GM19099 (cell line): Measurements from ENCODE around the gene BTD.

Experiments used
- POLR2A ChIP-seq: IDR thresholded peaks from 3 replicates; pipeline ENCODE4 v1.6.1; 2011; ENCODE audit warnings: low read depth; ENCODE audit not compliant: insufficient read length; ENCODE audit errors: extremely low read depth

The BTD gene

GRCh38 chr3:15682561-15683185 lies 81.1 kb downstream of the BTD start:
- no peak for TF ChIP-seq POLR2A

DNA sequence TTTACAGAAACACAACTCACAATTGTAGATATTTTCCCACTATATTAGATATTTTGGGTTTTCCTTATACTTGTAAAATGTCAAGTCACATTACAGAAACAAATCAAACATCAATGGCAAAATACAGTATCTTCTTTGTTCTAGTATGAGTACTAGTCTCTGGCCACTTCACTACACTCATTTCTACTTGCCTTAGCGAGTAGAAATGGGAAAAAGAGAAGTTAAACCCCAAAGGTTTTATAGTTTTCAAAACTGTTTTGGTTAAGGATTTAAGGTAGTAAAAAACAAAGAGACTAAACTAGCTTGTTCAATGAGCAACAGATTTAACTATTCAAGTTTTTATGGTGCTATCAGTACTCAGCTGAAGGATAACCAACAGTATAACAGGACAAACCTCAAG lies 81.7 kb downstream of the BTD start:
- TF ChIP-seq POLR2A, result no peak

GRCh38 chr3:15685927-15686326 lies 84.4 kb downstream of the BTD start:
- no peak for TF ChIP-seq POLR2A

DNA sequence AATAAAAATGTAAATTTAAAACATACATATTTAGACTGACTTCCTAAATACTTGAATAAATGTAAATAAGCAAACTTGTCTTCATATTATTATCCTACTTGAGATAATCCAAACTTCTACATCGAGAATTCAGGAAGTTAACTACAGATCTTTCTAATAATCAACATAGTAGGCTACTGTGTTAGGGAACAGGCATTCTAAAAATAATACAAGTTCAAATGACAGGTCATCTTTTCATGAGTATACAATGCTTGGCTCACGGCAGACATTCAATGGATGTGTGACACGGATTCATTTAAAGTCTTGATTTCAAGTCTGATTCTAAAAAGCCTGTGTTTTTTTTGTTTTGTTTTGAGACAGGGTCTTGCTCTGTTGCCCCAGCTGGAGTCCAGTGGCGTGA lies 88.7 kb downstream of the BTD start:
- TF ChIP-seq POLR2A, result no peak

DNA sequence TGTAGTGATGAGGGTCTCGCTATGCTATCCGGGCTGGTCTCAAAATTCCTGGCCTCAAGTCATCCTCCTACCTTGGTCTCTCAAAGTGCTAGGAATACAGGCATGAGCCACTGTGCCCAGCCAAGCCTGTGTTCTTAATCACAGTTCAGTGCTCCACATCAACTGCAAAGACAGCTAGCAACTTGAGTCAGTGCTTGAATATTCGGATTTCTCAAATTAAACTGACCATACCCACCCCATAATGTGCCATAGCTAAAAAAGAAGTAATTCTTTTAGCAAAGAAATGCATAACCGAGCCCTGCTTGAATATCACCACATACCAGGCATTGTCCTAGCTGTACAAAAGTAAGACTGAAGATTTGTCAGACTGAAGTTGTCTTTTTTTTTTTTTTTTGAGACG lies 89.2 kb downstream of the BTD start:
- TF ChIP-seq POLR2A, result no peak

DNA sequence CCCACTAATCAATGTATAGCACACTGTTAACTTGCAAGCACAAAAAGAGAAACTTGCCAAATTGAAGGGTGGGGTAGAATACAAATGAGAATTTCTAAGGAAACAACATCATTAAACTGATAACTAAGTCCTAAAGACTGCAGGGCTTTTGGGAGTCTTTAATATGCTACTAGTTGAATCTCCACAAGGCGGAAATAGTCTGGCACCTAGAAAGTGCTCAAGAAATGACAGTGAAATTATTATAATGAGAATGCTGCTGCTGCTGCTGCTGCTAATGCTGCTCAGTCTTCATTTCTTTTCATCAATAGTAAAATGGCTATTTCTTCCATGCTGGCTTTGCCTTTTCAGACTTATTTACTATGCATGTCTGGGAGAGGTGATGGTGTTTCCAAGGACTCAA lies 91.8 kb downstream of the BTD start:
- TF ChIP-seq POLR2A, result no peak

- TF ChIP-seq POLR2A, result no peak
Observed at GRCh38 chr3:15694628-15695027, 93.1 kb downstream of the BTD start.
